ENCODE results near the gene CATSPERD.

Gene CATSPERD

DNA sequence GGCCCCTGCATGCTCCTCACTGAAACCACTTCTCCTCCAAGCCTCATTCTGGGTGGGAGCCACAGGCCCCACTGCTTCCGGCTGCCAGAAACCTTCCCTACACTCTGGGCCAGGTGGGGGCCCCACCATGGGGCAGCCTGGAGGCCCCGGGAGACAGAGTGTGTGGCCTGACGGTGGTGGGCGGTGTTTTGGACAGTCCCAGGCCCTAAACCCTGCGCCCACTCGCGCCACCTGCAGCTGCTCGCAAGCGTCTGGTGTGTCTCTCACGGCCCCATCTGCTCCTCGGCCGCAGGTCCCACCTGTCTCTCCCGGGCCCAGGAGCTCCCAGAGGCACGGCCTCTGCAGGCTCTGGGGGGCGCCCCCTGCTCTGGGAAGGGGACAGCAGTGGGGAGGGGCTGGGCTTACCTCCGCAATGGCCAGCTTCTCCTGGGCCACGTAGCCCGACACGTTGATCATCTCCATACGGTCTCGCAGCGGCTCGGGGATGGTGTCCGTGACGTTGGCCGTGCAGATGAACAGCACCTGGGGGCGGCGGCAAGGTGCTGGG is 24.7 kb upstream of the CATSPERD start:
- no peak for DNase-seq (ENCODE audit: low read depth)
- TF ChIP-seq, protein P1, sequence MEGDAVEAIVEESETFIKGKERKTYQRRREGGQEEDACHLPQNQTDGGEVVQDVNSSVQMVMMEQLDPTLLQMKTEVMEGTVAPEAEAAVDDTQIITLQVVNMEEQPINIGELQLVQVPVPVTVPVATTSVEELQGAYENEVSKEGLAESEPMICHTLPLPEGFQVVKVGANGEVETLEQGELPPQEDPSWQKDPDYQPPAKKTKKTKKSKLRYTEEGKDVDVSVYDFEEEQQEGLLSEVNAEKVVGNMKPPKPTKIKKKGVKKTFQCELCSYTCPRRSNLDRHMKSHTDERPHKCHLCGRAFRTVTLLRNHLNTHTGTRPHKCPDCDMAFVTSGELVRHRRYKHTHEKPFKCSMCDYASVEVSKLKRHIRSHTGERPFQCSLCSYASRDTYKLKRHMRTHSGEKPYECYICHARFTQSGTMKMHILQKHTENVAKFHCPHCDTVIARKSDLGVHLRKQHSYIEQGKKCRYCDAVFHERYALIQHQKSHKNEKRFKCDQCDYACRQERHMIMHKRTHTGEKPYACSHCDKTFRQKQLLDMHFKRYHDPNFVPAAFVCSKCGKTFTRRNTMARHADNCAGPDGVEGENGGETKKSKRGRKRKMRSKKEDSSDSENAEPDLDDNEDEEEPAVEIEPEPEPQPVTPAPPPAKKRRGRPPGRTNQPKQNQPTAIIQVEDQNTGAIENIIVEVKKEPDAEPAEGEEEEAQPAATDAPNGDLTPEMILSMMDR (conservative IDR thresholded peaks at IDR 0.05; ENCODE audit: low read depth, low read length), result no peak
- H3K4me3 ChIP-seq (ENCODE audit: low read depth, low read length), result no peak overlapping the region

DNA sequence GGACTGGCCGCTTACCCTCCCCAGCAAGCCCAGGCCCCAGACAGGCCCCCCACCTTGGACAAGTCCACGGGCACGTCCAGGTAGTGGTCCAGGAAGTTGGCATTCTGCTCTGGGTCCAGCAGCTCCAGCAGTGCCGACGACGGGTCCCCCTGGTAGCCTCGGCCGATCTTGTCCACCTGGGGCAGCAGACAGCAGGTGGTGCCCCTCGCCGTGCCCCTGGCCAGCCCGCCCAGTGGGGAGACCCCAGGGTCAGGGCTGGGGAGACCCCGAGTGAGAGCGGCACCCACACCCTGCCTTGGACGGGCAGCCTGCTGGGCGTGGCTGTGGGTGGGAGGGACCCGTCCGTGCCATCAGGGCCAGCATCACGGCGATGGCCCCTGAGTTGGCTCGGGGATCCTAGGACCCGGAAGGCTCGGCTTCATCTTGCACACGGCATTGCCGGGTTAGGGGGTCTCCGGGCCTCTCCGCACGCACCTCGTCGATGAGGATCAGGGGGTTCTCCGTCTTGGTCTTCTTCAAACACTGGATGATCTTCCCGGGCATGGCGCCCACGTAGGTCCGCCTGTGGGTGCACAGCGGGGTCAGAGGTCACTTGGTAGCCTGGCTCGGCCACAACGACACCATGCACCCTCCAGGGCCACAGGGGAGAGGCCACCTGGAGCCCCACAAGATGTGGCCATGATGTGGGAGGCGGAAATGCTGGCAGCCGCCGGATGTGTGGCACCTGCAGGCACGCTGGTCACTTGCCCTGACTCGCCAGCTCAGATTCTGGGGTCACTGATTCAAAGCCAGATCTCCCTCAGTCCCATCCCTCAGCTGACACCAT is 24.0 kb upstream of the CATSPERD start:
- H3K4me3 ChIP-seq (ENCODE audit: low read depth, low read length), result no peak overlapping the region
- TF ChIP-seq, protein P1 (conservative IDR thresholded peaks at IDR 0.05; ENCODE audit: low read depth, low read length), result no peak
- no peak for DNase-seq (ENCODE audit: low read depth)

DNA sequence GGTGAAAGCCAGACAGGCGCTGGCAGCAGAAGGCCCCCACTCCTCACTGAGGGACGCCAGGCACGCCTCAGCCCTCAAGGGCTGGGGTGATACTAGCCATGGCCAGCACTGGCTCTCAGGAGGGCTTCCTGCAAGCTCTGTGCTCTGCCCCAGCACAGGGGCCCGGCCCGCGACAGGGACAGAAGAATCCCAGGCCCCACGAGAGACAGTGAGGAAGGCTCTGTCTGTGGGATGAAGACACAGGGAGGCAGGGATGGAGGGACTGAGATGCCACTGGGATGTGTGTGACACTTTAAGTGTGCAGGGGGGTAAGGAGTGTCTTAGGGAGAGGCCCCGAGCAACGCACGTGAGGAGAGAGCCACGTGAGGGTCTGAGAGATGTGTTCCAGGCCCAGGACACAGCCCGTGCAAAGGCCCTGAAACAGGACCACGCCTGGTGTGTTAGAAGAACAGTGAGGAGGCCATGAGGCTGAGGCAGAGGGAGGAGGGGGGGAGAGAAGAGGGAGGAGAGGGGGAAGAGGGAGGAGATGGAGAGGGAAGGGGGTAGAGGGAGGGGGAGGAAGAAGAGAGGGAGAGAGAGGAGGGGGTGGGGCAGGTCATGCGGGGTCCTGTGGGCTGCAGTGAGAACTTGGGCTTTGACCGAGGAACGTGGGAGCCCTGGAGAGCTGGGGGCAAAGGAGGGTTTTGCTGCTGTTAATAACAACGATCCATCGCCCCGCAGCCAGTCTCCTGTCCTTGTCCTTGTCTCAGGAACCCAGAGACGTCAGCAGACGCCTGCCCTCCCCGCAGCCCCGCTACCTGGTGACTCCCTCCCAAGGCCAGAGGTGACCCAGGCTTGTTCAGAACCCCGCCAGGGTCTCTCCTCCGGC is 23.2 kb upstream of the CATSPERD start:
- no peak for DNase-seq (ENCODE audit: low read depth)
- H3K4me3 ChIP-seq (ENCODE audit: low read depth, low read length), result no peak overlapping the region
- TF ChIP-seq, protein P1 (conservative IDR thresholded peaks at IDR 0.05; ENCODE audit: low read depth, low read length), result no peak

DNA sequence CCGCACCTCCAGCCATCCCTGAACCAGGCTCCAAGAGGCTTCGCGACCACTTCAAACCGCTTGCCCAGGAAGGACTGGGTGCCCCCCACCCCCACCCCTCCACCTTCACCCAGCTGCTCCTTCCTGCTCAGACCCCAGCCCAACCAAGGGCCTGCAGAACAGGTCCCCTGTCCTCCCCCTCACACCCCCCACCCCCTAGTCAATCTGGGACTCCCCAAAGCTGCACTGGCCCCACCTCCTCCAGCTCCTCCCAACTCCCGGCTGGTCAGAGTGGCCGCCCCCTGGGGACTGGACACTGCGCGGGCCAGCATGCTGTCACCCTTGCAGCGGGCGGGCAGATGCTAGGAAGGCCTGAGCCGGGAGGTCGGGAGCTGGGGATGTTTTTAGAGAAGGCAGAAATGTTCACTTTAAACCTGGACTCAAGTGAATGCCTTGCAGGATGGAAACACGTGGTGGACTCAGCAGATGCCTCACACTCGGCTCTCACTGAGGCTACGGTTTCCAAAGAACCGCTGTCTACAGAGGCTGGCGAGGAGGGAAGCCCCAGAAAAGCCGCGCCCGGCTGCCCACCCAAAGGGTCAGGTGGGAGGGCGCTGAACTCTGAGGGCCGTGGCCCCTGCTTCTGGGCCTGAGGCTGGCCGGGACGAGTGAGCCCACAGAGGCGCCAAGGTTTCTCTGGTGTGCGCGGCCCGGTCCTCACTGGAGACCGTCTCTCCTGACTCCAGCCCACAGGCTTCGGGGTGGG is 22.4 kb upstream of the CATSPERD start:
- no peak overlapping the region for H3K4me3 ChIP-seq (ENCODE audit: low read depth, low read length)
- no peak for DNase-seq (ENCODE audit: low read depth)
- TF ChIP-seq, protein P1 (conservative IDR thresholded peaks at IDR 0.05; ENCODE audit: low read depth, low read length), result no peak

DNA sequence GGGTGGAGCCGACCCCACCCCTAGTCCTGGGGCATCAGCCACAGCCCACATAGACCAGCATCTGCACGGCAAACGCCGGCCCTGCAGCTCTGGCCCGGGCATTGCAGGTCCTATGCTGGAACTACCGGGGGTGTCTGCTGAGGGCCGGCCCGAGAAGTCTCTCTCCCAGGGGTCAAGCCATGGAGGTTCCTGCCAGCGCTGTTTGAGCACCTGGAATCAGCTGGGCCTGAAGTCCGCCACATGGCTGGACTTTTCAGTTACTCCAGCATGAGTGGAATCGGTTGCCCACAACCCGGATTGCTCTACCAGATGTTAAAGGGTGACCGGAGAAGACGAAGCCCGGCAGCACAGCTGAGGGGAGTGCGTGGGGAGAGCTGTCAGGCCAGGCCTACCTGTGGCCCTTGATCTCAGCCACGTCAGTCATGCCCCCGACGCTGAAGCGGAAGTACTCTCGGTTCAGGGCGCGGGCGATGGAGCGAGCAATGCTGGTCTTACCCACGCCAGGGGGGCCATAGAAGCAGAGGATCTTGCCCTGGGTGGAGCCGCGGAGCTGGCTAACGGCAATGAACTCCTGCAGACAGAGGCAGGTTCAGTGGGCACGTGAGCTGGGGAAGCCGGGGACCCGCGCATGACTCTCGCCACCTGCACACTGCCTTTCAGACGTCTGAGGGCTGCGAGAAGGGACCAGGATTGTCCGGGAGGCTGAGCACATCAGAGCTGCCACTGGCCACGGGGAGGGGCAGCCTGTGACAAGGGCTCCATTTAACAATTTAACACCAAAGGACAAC is 21.6 kb upstream of the CATSPERD start:
- DNase-seq (ENCODE audit: low read depth), result no peak
- no peak overlapping the region for H3K4me3 ChIP-seq (ENCODE audit: low read depth, low read length)
- TF ChIP-seq, protein P1 (conservative IDR thresholded peaks at IDR 0.05; ENCODE audit: low read depth, low read length), result no peak
